K562 (cell line): ENCODE measurements around the gene SERP1.

ENCODE experiments used
- CTCF ChIP-seq, 3 experiments: IDR thresholded peaks in 2 of 3; conservative IDR thresholded peaks in 1 of 3; 2 replicates each; pipeline ENCODE4 v1.5.1; 2011 to 2012; ENCODE audit warnings: low read length in 3 of 3, mild to moderate bottlenecking in 3 of 3, control low read depth in 2 of 3, improper control_type of control experiment in 1 of 3, inconsistent platforms in 1 of 3, low read depth in 1 of 3, mixed read lengths in 1 of 3, moderate library complexity in 1 of 3; ENCODE audit not compliant: insufficient read depth in 2 of 3
- FOXM1 ChIP-seq, 2 experiments: fragments of 450-650 bp in 1 of 2; sonication (generic) in 1 of 2; formaldehyde crosslinking in 1 of 2; IDR thresholded peaks; 2 replicates each; pipeline versions ENCODE4 v1.6.1 to v1.9.0; 2017 to 2022; ENCODE audit warnings: low read depth in 2 of 2, mild to moderate bottlenecking in 2 of 2, missing genetic modification reagents in 1 of 2, moderate library complexity in 1 of 2
- HMGXB4 ChIP-seq: sonication (generic); formaldehyde crosslinking; IDR thresholded peaks from 2 replicates; pipeline ENCODE4 v1.8.1; 2023; ENCODE audit warnings: mild to moderate bottlenecking, missing genetic modification reagents
- JUND ChIP-seq, 2 experiments: IDR thresholded peaks; 2 replicates in 1 of 2; 3 replicates in 1 of 2; pipeline ENCODE4 v1.6.1; 2011; ENCODE audit warnings: borderline replicate concordance in 2 of 2, low read depth in 2 of 2, low read length in 2 of 2, improper control_type of control experiment in 1 of 2, missing biosample characterization in 1 of 2, missing genetic modification characterization in 1 of 2, missing genetic modification reagents in 1 of 2
- KAT8 ChIP-seq: fragments of 450-650 bp; IDR thresholded peaks from 2 replicates; pipeline ENCODE4 v1.6.1; 2016; ENCODE audit warnings: low read depth, mild to moderate bottlenecking
- MAX ChIP-seq: sonication (generic); formaldehyde crosslinking; IDR thresholded peaks from 2 replicates; pipeline ENCODE4 v1.9.0; 2022; ENCODE audit warnings: mild to moderate bottlenecking, missing genetic modification reagents
- POLR2AphosphoS5 ChIP-seq: IDR thresholded peaks from 2 replicates; pipeline ENCODE4 v1.6.1; 2011; ENCODE audit warnings: mild to moderate bottlenecking, low read depth, low read length, moderate library complexity; ENCODE audit not compliant: control insufficient read depth, insufficient read depth
- REST ChIP-seq, 2 experiments: fragments of 450-650 bp; formaldehyde crosslinking in 1 of 2; IDR thresholded peaks; 2 replicates each; pipeline versions ENCODE4 v1.4.0 to v1.6.1; 2014 to 2020; ENCODE audit warnings: mild to moderate bottlenecking in 2 of 2, borderline replicate concordance in 1 of 2, low read depth in 1 of 2
- USF2 ChIP-seq: sonication (generic); formaldehyde crosslinking; IDR thresholded peaks from 2 replicates; pipeline ENCODE4 v1.5.0; 2020; ENCODE audit warnings: missing genetic modification reagents
- ZNF217 ChIP-seq: sonication (generic); formaldehyde crosslinking; IDR thresholded peaks from 2 replicates; pipeline ENCODE4 v1.8.0; 2022; ENCODE audit warnings: mild to moderate bottlenecking, missing genetic modification reagents
- ZNF280A ChIP-seq: fragments of 450-650 bp; IDR thresholded peaks from 2 replicates; pipeline ENCODE4 v1.6.1; 2018; ENCODE audit warnings: mild to moderate bottlenecking, low read depth; ENCODE audit not compliant: partially characterized antibody

- TF ChIP-seq ZNF217 (CRISPR knock-in tag), result no peak
- TF ChIP-seq CTCF (IDR thresholded peaks at IDR 0.05 in 2 of 3, conservative IDR thresholded peaks at IDR 0.05 in 1 of 3; ENCODE audit: insufficient read depth in 2 of 3, low read depth in 1 of 3, low read length in 3 of 3), result no peak
- no peak for TF ChIP-seq FOXM1 (IDR thresholded peaks at IDR 0.05; ENCODE audit: low read depth)
- TF ChIP-seq FOXM1 (CRISPR knock-in tag; IDR thresholded peaks at IDR 0.05; ENCODE audit: low read depth), result no peak
- no peak for TF ChIP-seq USF2
- no peak for TF ChIP-seq JUND (IDR thresholded peaks at IDR 0.05; ENCODE audit: borderline replicate concordance, low read depth, low read length)
- no peak for TF ChIP-seq JUND (tag; IDR thresholded peaks at IDR 0.05; ENCODE audit: borderline replicate concordance, low read depth, low read length)
- TF ChIP-seq HMGXB4 (CRISPR knock-in tag), result no peak
- TF ChIP-seq POLR2AphosphoS5, result no peak
- no peak for TF ChIP-seq KAT8
- no peak for TF ChIP-seq MAX (CRISPR knock-in tag)
- no peak for TF ChIP-seq REST (IDR thresholded peaks at IDR 0.05; ENCODE audit: borderline replicate concordance)
- no peak for TF ChIP-seq REST (CRISPR knock-in tag; IDR thresholded peaks at IDR 0.05; ENCODE audit: low read depth)
- TF ChIP-seq ZNF280A, result no peak
These were observed 51.1 kb downstream of the SERP1 start for GRCh38 chr3:150495149-150495548.
